K562 (cell line): ENCODE measurements around the gene SPTBN4. TPM values are rescaled to one million over a fixed set of nuclear protein-coding genes. Genes with fewer than 3 reads are reported as not detected.

Source experiments
- ARID3A ChIP-seq: IDR thresholded peaks from 2 replicates; pipeline ENCODE4 v1.6.1; 2012; ENCODE audit warnings: low read depth, low read length, improper control_type of control experiment, borderline replicate concordance
- BDP1 ChIP-seq: IDR thresholded peaks from 3 replicates; pipeline ENCODE4 v1.6.1; 2011; ENCODE audit not compliant: insufficient read length, insufficient read depth
- DLX4 ChIP-seq: fragments of 250-450 bp; sonication (Bioruptor Pico); IDR thresholded peaks from 2 replicates; pipeline ENCODE4 v1.6.1; 2021; ENCODE audit warnings: mild to moderate bottlenecking
- EP400 ChIP-seq: fragments of 450-650 bp; IDR thresholded peaks from 2 replicates; pipeline ENCODE4 v1.6.1; 2017; ENCODE audit warnings: antibody characterized with exemption, mild to moderate bottlenecking, moderate library complexity
- ETV6 ChIP-seq, 3 experiments: fragments of 150-350 bp in 1 of 3; sonication (generic) in 1 of 3; formaldehyde crosslinking in 1 of 3; IDR thresholded peaks; 2 replicates each; pipeline versions ENCODE4 v1.6.1 to v1.8.0; 2014 to 2022; ENCODE audit warnings: borderline replicate concordance in 2 of 3, low read depth in 2 of 3, antibody characterized with exemption in 1 of 3, low read length in 1 of 3, mild to moderate bottlenecking in 1 of 3, missing genetic modification reagents in 1 of 3
- MXD1 ChIP-seq: fragments of 250-450 bp; sonication (Bioruptor Pico); IDR thresholded peaks from 2 replicates; pipeline ENCODE4 v1.8.0; 2021; ENCODE audit warnings: borderline replicate concordance, mild to moderate bottlenecking, moderate library complexity; ENCODE audit not compliant: poor library complexity, severe bottlenecking
- NCOA2 ChIP-seq, 2 experiments: fragments of 450-650 bp; IDR thresholded peaks; 2 replicates each; pipeline ENCODE4 v1.6.1; 2018; ENCODE audit warnings: mild to moderate bottlenecking in 2 of 2, moderate library complexity in 1 of 2; ENCODE audit not compliant: partially characterized antibody in 2 of 2
- NFE2 ChIP-seq: IDR thresholded peaks from 2 replicates; pipeline ENCODE4 v1.6.1; 2014; ENCODE audit warnings: antibody characterized with exemption, low read depth
- PATZ1 ChIP-seq: fragments of 250-450 bp; sonication (Bioruptor Pico); IDR thresholded peaks from 2 replicates; pipeline ENCODE4 v1.5.0; 2020; ENCODE audit warnings: mild to moderate bottlenecking, borderline replicate concordance
- RBBP5 ChIP-seq: fragments of 200-600 bp; sonication (generic); IDR thresholded peaks from 2 replicates; pipeline ENCODE4 v1.6.1; 2012; ENCODE audit warnings: borderline replicate concordance, mild to moderate bottlenecking, low read length, control low read depth, inconsistent platforms; ENCODE audit not compliant: insufficient read depth, poor library complexity, severe bottlenecking
- RBFOX2 ChIP-seq: fragments of 200-400 bp; formaldehyde crosslinking; IDR thresholded peaks from 2 replicates; pipeline ENCODE4 v1.6.1; 2017; ENCODE audit warnings: low read depth, mild to moderate bottlenecking, low read length, moderate library complexity
- SIX5 ChIP-seq, 2 experiments: IDR thresholded peaks; 2 replicates each; pipeline ENCODE4 v1.6.1; 2011; ENCODE audit warnings: low read length in 2 of 2, borderline replicate concordance in 1 of 2, low read depth in 1 of 2, mild to moderate bottlenecking in 1 of 2, moderate library complexity in 1 of 2; ENCODE audit not compliant: insufficient read depth in 1 of 2
- SMARCC2 ChIP-seq: fragments of 450-650 bp; IDR thresholded peaks from 2 replicates; pipeline ENCODE4 v1.6.1; 2017; ENCODE audit warnings: antibody characterized with exemption, moderate library complexity, mild to moderate bottlenecking, low read depth
- STAT5B ChIP-seq: fragments of 250-450 bp; sonication (Bioruptor Pico); IDR thresholded peaks from 2 replicates; pipeline ENCODE4 v1.8.0; 2021; ENCODE audit warnings: mild to moderate bottlenecking, inconsistent platforms
- TEAD1 ChIP-seq, 2 experiments: fragments of 450-650 bp in 1 of 2; sonication (generic) in 1 of 2; formaldehyde crosslinking; IDR thresholded peaks; 2 replicates each; pipeline versions ENCODE4 v1.4.0 to v1.8.0; 2020 to 2022; ENCODE audit warnings: mild to moderate bottlenecking in 2 of 2, missing genetic modification reagents in 1 of 2
- ZNF146 ChIP-seq: IDR thresholded peaks from one replicate; pipeline ENCODE4 v1.6.1; 2018; ENCODE audit warnings: missing compliant biosample characterization; ENCODE audit not compliant: unreplicated experiment
- ZNF280B ChIP-seq: fragments of 250-450 bp; sonication (Bioruptor Pico); IDR thresholded peaks from 2 replicates; pipeline ENCODE4 v1.5.1; 2021; ENCODE audit warnings: mild to moderate bottlenecking
- ZNF583 ChIP-seq: fragments of 250-450 bp; sonication (Bioruptor Pico); IDR thresholded peaks from 2 replicates; pipeline ENCODE4 v1.4.0; 2020
- polyA plus RNA-seq, 8 experiments: library from polyadenylated mRNA; depleted of rRNA in 4 of 8; stranded (reverse) in 5 of 8; unstranded in 3 of 8; fragments of >200 nt; fragmentation: Nextera tagmentation in 2 of 8; fragmentation: Illumina TruSeq in 1 of 8; extraction: Ambion mirVana in 2 of 8; extraction: Trizol in 1 of 8; gene quantifications; 2 replicates each; pipeline versions ENCODE4 v1.2.1 to v1.2.3, GENCODE V29; 2011 to 2014; ENCODE audit warnings: inconsistent platforms in 1 of 8, missing spikeins in 1 of 8
- total RNA-seq, 7 experiments: library from RNA; depleted of rRNA in 6 of 7; stranded (reverse); fragments of >200 nt in 6 of 7; fragmentation: Illumina TruSeq in 2 of 7; extraction: Trizol in 2 of 7; gene quantifications; 2 replicates each; pipeline versions ENCODE4 v1.2.1 to v1.2.3, GENCODE V29; 2011 to 2021; ENCODE audit warnings: low replicate concordance in 1 of 7

The SPTBN4 gene
- total and polyA plus RNA-seq, 9 of the 15 experiments (the other 6 are each of a cell fraction or from before 2014, with no cell fraction given): 0.01 to 1.5 (median 0.86) TPM

GRCh38 chr19:40420766-40421765 is 45.7 kb upstream of the SPTBN4 start (continued):
- peak; percentile 95 for TF ChIP-seq RBFOX2
- TF ChIP-seq MXD1 (CRISPR knock-in tag): no peak
- no peak for TF ChIP-seq DLX4 (CRISPR knock-in tag)
- TF ChIP-seq EP400: peak; percentile 73
- TF ChIP-seq ETV6 (IDR thresholded peaks at IDR 0.05; ENCODE audit: borderline replicate concordance in 1 of 2, low read depth in 2 of 2, low read length in 1 of 2): peak in 1 of 2 experiments; percentile 85; a peak in 2 of 4 replicates
- no peak for TF ChIP-seq ETV6 (CRISPR knock-in tag; IDR thresholded peaks at IDR 0.05; ENCODE audit: borderline replicate concordance)
- no peak for TF ChIP-seq PATZ1 (CRISPR knock-in tag)
- 0 out of 2 replicates have a peak, but pooled peaks have one; percentile 2 for TF ChIP-seq NFE2
- no peak for TF ChIP-seq ZNF583 (CRISPR knock-in tag)
- TF ChIP-seq BDP1: no peak
- no peak for TF ChIP-seq ARID3A
- no peak for TF ChIP-seq ZNF280B
- TF ChIP-seq SIX5 (IDR thresholded peaks at IDR 0.05; ENCODE audit: borderline replicate concordance in 1 of 2, insufficient read depth in 1 of 2, low read depth in 1 of 2, low read length in 2 of 2): no peak
- TF ChIP-seq NCOA2 (IDR thresholded peaks at IDR 0.05; ENCODE audit: partially characterized antibody in 2 of 2): no peak
- no peak; the same call in 1 of the 2 replicates for TF ChIP-seq SMARCC2
- no peak for TF ChIP-seq STAT5B (CRISPR knock-in tag)
- TF ChIP-seq TEAD1 (CRISPR knock-in tag; IDR thresholded peaks at IDR 0.05): peak; percentile 98 to 100
- TF ChIP-seq RBBP5: peak; percentile 47
- TF ChIP-seq ZNF146: no peak
